HCT116 (cell line): Measurements from ENCODE around the gene ZNF425. TPM values are rescaled to one million over a fixed set of nuclear protein-coding genes. Genes with fewer than 3 reads are reported as not detected.

Experiments
- CBX3 ChIP-seq: IDR thresholded peaks from 2 replicates; pipeline ENCODE4 v1.6.1; 2012; ENCODE audit warnings: low read depth
- ELF1 ChIP-seq: IDR thresholded peaks from 2 replicates; pipeline ENCODE4 v1.6.1; 2012; ENCODE audit warnings: low read depth, borderline replicate concordance
- FOSL1 ChIP-seq: IDR thresholded peaks from 2 replicates; pipeline ENCODE4 v1.6.1; 2012; ENCODE audit warnings: low read depth
- SP1 ChIP-seq: IDR thresholded peaks from 2 replicates; pipeline ENCODE4 v1.6.1; 2012; ENCODE audit warnings: low read depth
- TCF7L2 ChIP-seq: IDR thresholded peaks from 2 replicates; pipeline ENCODE4 v1.7.0; 2011; ENCODE audit warnings: borderline replicate concordance, inconsistent platforms; ENCODE audit not compliant: insufficient read depth, insufficient read length; ENCODE audit errors: extremely low read depth
- total RNA-seq: library from RNA; stranded (reverse); gene quantifications from one replicate; pipeline ENCODE4 v1.2.1, GENCODE V29; 2021; ENCODE audit not compliant: unreplicated experiment
- TF ChIP-seq, protein P1 (sequence below): IDR thresholded peaks from 2 replicates; pipeline ENCODE4 v1.6.1; 2012

The ZNF425 gene
- total RNA-seq, 1 experiment from 2014 or later = 2.1 TPM

DNA sequence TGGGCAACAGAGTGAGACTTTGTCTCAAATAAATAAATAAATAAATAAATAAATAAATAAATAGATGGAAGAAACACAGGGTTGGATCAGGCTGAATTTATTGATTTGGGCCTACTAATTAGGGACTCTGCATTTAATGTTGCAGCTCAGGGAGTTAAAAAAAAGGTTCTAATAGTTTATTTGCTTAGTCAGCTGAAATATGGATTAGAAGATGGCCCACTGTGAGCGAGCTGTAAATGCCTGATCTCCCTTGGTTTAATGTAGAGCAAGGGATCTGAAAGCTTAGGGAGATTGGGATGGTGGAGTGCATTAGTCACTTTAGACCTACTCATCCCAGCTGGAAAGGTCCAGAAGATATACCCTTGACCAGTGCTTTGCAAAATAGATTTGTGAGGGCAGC lies 72.7 kb downstream of the ZNF425 start (continued):
- TF ChIP-seq, protein P1, sequence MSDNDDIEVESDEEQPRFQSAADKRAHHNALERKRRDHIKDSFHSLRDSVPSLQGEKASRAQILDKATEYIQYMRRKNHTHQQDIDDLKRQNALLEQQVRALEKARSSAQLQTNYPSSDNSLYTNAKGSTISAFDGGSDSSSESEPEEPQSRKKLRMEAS = no peak
- TF ChIP-seq TCF7L2 = no peak
- no peak for TF ChIP-seq FOSL1
- TF ChIP-seq ELF1 = no peak
- no peak for TF ChIP-seq CBX3
- no peak for TF ChIP-seq SP1

Other genes with a start within 250 kb of the ZNF425 start
- gene EZH2, start 242.0 kb downstream of the ZNF425 start, total RNA-seq = 55.2 TPM
- 217 TPM for gene PDIA4, start 97.8 kb downstream of the ZNF425 start, total RNA-seq
- gene ZNF786, start 35.6 kb downstream of the ZNF425 start, total RNA-seq = 8.5 TPM
- 14.1 TPM for gene ZNF398, start 21.1 kb upstream of the ZNF425 start, total RNA-seq
- gene ZNF282, start 69.2 kb upstream of the ZNF425 start, total RNA-seq = 30.4 TPM
- 13.7 TPM for gene ZNF212, start 113.3 kb upstream of the ZNF425 start, total RNA-seq
- gene ZNF783, start 135.9 kb upstream of the ZNF425 start, total RNA-seq = 12.5 TPM